Peyer's patch (tissue), 4 donors: ENCODE results near the gene RASGRF2.

Experiments
- POLR2A ChIP-seq, 2 donors: fragments of 450-650 bp; IDR thresholded peaks; one replicate each; pipeline ENCODE4 v1.5.1; 2017; ENCODE audit warnings: antibody characterized with exemption in 2 of 2, mild to moderate bottlenecking in 2 of 2, moderate library complexity in 2 of 2
- TF ChIP-seq, protein P1 (sequence below), 6 experiments: fragments of 450-650 bp in 4 of 6; fragments of 200-600 bp in 2 of 6; sonication (generic) in 1 of 6; IDR thresholded peaks; one replicate each; pipeline ENCODE4 v1.5.1; 2017 to 2019; ENCODE audit warnings: antibody characterized with exemption in 6 of 6, mild to moderate bottlenecking in 3 of 6, moderate library complexity in 1 of 6

DNA sequence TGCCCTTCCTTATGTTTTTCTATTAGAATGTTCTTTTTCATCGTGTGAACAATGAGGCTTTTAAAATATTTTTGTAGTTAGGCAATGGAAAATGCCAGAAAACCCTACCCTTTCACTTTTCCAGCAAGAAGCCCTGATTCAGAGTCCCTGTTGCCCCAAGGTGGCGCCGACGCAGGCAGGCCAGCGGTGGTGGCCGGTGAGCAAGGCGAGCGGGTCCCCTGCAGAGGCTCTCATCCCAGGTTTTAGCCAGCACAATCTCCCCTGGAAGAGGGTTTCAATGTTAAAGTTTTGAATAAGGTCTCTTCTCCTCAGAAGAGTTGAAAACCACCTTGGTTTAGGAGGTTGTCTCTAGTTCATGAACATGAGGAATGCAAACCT is 232.2 kb downstream of the RASGRF2 start:
- TF ChIP-seq, protein P1, sequence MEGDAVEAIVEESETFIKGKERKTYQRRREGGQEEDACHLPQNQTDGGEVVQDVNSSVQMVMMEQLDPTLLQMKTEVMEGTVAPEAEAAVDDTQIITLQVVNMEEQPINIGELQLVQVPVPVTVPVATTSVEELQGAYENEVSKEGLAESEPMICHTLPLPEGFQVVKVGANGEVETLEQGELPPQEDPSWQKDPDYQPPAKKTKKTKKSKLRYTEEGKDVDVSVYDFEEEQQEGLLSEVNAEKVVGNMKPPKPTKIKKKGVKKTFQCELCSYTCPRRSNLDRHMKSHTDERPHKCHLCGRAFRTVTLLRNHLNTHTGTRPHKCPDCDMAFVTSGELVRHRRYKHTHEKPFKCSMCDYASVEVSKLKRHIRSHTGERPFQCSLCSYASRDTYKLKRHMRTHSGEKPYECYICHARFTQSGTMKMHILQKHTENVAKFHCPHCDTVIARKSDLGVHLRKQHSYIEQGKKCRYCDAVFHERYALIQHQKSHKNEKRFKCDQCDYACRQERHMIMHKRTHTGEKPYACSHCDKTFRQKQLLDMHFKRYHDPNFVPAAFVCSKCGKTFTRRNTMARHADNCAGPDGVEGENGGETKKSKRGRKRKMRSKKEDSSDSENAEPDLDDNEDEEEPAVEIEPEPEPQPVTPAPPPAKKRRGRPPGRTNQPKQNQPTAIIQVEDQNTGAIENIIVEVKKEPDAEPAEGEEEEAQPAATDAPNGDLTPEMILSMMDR (IDR thresholded peaks at IDR 0.05): no peak
- no peak for TF ChIP-seq POLR2A (IDR thresholded peaks at IDR 0.05)
